Stimulated activated naive CD4-positive, alpha-beta T cell treated with Interleukin-2 at 50 U/mL for 16 hours (primary cell): ENCODE results near the gene PPM1J.
A peak's percentile ranks its signal among the peaks of the same experiment; 100 is the strongest.

Experiments
- DNase-seq: peaks from one replicate; lab custom pipeline; 2025; lab: John Stamatoyannopoulos, UW

PPM1J gene

GRCh38 chr1:112687361-112687760 lies 27.8 kb downstream of the PPM1J start:
- no peak for DNase-seq

GRCh38 chr1:112686835-112687234 lies 28.3 kb downstream of the PPM1J start:
- no peak for DNase-seq

GRCh38 chr1:112686417-112686816 lies 28.7 kb downstream of the PPM1J start:
- DNase-seq = no peak

DNA sequence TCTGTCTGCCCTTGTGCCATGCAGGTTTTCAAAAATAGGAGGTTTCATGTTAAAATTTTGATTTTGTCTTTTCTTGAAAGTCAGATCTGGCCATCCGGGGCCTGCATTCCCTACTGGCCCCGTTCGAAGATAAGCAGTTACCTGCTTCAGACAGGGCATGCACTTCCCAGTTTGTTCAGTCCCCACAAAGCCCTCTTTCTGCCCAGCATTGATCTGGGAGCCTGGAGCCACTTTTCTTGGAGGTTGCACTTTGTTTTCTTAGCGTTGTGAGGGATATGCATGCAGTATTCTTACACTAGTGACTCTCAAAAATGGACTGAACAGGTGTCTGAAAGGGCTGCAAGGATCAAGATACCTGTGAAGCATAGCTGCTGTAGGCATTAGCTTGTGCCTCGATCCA lies 29.2 kb downstream of the PPM1J start:
- DNase-seq = no peak

- no peak for DNase-seq
Observed at GRCh38 chr1:112678605-112679004, 36.5 kb downstream of the PPM1J start.

- DNase-seq = no peak
Observed at GRCh38 chr1:112677501-112677900, 37.6 kb downstream of the PPM1J start.

GRCh38 chr1:112676543-112676942 lies 38.6 kb downstream of the PPM1J start:
- DNase-seq = no peak

DNA sequence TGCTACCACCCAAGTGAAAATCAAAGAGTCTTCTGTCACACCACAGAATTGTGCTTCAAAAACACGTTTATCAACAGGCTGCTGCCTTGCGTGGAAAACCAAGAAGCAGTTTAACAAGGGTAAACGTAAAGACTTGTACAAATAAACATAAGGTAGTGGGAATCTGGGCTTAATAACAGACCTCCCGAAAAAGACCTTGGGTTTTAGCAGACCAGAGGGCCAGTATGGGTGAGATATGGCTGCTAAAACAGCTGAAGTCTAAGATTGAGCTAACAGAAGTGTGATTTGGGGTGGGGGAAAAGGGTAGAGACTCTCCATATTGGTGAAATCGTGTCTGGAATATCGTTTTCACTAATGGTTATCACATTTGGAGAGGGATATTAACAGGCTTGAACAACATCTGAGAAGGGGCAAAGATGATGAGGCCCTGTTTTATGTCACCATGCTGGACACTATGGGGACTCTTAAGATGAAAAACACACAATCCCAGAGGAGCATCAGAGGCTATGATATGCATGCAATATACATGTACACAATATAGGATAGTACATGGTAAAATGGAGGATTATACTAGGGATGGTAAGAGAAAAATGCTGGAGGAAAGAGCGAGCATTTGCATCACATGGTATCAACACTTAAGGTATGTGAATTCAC lies 39.3 kb downstream of the PPM1J start:
- no peak for DNase-seq

DNA sequence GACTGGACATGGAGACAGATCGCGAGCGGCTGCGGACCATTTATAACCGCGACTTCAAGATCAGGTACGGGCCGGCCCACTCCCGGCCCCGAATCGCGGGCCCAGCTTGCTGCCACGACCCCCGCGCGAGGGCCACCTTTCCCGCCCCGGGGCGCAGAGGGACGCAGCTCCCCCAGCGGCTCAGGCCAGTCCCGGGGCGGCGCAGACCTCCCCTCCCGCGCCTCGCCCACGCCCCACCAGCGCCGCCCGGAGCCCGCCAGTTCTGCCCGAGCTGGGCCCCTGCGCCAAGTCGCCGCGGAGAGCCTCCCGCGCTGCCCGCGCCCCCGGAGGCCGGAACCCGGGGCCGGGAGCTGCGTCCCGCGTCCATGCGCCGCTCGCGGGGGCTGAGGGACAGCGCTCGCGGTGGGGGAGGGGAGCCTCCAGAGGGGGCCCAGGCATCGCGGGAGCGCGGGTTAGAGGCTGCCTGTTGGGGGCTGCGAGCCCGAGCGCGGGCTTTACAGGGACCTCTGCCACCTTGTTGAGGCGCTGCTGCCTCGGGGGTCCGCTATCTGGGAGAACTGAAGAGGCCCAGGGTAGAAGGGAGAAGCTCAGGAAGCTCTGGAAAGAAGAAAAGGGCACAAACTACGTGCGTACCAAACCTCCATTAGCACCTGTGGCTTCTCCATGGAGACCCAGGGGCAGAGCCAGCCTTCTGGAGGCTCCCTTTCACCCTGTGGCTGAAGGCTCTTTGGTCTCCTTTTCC lies 40.0 kb downstream of the PPM1J start:
- DNase-seq = peak; percentile 34

DNA sequence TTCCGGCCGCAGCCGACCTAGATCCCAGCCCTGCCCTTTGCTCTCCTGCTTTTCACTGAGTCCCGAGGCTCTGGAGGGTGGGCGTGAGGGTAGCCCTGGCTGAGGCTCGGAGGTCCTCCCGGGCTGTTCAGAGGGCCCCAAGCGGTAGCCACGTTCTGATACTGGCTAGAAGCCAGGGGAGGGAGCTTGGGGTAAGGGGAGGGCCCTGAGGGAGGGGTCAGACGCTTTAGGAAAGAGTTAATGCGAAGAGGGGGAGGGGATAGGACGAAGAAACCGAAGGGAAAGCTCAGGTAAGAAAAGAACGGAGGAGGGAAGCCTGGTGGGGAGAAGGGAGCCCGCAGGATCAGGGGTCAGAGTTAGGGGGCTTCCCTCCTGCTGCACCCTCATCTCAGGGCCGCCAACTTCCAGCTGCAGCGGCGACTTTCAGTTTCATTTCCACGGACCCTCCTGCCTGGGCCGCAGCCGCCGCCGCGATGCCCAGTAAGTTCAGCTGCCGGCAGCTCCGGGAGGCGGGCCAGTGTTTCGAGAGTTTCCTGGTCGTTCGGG lies 40.6 kb downstream of the PPM1J start, which contains the start of gene MOV10:
Gene MOV10, plus strand, starts transcription at position 220 of the 546 bp plus-strand sequence. Its CDS starts 254 bp downstream, at position 474.
- peak; percentile 43 for DNase-seq

DNA sequence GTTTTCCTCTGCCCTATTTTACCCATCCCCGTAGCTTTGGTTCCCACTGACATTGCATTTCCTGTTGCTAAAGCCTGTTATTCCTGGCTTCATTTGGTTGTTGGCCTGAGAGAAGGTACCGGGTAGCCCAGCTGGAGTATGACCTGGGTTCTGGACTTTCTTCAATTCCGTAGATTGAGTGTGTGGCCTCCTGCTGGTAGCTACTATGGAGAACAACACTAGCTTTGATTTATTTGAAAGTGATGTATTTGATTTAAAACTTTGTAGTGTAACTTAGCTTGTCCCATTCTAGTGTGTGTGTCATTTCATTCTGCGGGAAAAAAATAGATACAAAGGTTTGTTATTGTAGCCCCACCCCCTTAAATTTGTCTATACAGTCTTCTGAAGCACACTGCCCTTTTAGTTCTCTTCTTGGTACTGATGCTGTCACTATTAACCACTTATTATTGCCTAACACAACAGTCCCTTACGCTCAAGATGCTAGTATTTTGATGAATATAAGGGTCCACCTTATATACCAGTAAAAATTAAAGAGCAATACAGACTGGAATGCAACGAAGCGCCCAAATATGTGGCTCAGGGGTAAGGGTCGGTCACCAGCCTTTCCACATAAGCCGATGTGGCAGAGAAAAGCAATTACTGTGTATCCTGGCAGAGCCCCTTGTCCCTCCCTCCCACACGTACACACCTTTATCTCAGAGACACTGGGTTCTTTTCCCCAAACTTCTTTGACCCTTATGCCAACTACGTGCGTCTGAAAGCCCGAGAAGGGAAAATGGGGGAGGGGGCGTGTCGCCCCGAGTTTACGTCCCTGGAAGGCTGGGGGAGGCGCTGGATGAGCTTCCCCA lies 41.3 kb downstream of the PPM1J start:
- DNase-seq = no peak

DNA sequence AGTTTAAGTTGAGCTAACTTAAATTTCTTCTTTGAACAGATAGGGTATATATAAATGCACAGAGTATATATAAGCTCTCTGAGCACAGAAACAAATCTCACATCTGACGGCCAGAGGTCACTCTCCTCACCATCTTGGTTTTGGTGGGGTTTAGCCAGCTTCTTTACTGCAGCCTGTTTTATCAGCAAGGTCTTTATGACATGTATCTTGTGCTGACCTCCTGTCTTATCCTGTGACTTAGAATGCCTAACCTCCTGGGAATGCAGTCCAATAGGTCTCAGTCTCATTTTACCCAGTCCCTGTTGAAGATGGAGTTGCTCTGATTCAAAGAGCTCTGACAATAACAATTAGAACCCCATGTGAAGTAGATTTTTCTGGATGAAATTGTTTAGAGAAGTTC lies 42.3 kb downstream of the PPM1J start:
- no peak for DNase-seq

DNA sequence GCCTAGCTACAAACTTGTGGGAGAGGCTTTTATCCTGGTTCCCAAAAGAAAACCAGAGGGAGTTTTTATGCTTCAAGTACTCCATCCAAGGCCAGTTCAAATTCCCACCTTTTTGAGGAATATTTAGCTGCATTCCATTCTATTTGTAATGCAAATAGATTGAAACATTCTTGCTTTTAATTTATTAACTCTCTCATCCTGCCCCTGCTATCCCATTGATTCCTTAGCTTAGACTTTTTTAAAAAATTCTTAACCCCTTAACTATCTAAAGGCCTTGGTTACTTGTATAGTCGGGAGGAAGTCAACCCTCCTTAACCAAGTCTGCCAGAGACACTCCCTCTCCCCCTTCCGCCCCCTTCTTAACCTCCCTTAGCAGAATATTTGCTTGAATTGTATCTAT lies 43.1 kb downstream of the PPM1J start:
- DNase-seq = no peak

GRCh38 chr1:112666946-112667345 lies 48.2 kb downstream of the PPM1J start:
- DNase-seq = no peak

- DNase-seq = no peak
Observed at GRCh38 chr1:112665857-112666256, 49.3 kb downstream of the PPM1J start.
